HG02970 (cell line): ENCODE results near the gene MYOF.

Experiments
- ATAC-seq: cut with Tn5 transposase; IDR thresholded peaks from one replicate; pipeline ENCODE4 v1.9.1; 2021; ENCODE audit warnings: mild to moderate bottlenecking, moderate library complexity, moderate number of reproducible peaks; ENCODE audit not compliant: unreplicated experiment, low FRiP score

Gene MYOF

GRCh38 chr10:93272884-93273675 is 209.1 kb downstream of the MYOF start:
- no peak for ATAC-seq

DNA sequence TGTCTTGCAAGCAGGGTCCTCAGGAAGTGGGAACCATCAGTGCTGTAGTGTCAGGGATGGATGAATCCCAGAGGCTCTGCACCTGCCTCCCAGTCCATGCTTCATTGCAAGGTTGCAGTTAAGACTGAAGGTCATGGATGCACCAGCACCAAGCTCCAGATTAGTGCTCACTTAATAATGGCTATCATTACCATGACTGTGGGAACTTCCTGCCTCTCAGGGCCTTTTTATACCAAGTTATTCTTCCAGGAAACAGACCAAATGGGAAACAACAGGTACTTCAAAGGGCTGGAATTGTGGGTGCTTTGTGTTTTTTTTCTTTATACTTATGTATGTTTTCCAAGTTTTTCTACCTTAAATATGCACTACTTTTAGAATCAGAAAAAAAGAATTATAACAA is 210.8 kb downstream of the MYOF start:
- no peak for ATAC-seq

- no peak for ATAC-seq
Measured at GRCh38 chr10:93269281-93269680, 212.9 kb downstream of the MYOF start.

DNA sequence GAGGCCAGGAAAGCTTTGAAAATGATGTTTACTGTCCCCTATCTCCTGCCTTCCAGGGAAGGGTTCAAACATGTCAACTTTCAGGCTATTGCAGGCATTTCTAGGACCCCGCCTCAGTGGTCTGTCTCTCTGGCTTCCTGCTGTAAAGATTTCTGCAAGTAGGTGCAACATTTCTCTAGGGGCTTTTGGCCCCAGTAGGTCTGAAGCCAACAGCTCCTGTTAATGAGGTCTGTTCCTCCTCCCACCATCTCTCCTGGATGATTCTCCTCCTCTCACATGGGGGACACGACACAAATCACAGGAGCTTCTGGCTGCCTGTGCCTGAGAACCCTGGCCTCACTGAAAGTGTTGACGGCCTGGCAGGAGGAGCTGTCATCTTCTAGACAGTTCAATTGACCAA is 214.1 kb downstream of the MYOF start:
- ATAC-seq = no peak

DNA sequence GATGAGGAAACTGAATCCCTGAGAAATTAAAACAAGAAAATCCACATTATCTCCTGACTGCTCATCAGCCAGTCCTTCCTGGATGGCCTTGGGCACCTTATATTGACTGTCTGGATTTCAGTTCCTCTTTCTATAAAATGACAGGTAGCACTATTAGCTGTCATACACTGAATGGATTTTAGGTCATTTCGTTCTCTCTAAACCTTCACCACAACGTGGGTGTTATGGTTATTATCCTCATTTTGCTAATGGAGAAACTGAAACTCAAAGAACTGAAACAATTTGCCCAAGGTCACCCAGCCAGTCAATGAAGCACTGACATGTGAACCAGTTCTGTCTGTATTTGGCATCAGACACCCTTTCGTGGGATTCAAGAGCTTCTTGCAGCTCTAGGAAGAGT is 214.6 kb downstream of the MYOF start:
- ATAC-seq = peak; percentile 94

- ATAC-seq = peak; percentile 19
Measured at GRCh38 chr10:93266858-93267257, 215.3 kb downstream of the MYOF start.

DNA sequence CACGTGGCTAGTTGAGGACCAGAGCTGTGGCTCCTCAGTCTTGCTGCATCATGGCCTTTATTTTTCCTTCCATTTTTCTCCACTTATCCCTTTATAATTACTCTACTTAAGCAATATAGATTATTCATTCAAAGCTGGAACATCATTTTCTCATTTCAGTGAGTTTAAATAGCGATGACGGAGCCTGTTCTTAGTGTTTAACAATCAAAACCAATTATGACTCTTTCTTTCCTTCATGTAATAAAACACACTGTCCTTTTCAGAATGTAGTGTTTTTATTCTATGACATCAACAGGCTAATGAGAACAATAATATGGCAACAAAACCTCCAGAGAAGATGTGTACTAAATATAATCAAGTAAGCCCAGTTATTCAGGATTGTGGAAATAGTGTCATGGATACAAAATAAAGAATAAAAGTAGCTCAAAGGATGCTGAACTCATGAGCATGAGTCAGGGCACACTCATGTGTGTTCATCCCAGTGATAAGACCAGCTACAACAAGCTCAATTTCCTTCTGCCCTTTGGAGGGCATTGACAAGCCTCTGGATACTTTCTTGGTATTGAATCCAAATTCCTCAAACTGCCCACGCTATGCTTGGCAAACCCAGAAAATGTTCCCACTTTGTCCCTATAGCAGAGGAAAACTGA is 220.0 kb downstream of the MYOF start:
- ATAC-seq = no peak

- ATAC-seq = no peak
Measured at GRCh38 chr10:93261089-93261488, 221.0 kb downstream of the MYOF start.

- ATAC-seq = no peak
Measured at GRCh38 chr10:93259126-93259525, 223.0 kb downstream of the MYOF start.
